KBM-7 (cell line): Measurements from ENCODE around the gene ST3GAL3.
"Not testable (repeated sequence)": the region's sequence is repeated elsewhere in the genome, so short reads cannot be mapped to it uniquely, and the experiment has no call there.

Experiments used
- DNase-seq: peaks from one replicate; pipeline ENCODE4 v3.0.0-alpha.2; 2015
- in situ Hi-C: fragments of 300-500 bp; cut with MboI; formaldehyde crosslinking; loops from 2 replicates; pipeline ENCODE4 v1.14.3; 2020; ENCODE audit warnings: low sequenced_read_pairs, low pct_unique_long_range_greater_than_20kb, mixed read lengths

The ST3GAL3 gene

DNA sequence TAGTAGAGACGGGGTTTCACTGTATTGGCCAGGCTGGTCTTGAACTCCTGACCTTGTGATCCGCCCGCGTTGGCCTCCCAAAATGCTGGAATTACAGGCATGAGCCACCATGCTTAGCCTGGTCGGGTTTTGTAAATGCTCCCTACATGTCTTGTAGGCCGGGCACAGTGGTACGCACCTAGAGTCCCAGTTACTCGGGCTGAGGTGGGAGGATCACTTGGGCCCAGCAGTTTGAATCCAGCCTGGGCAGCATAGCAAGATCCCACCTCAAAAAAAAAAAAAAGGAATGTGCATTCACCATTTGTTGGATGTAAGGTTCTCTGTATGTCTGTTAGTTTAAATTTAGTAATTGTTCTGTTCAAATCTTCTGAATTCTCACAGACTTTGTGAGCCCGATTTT, 95.8 kb downstream of the ST3GAL3 start:
- in situ Hi-C loops: no loop called here
- no peak for DNase-seq

DNA sequence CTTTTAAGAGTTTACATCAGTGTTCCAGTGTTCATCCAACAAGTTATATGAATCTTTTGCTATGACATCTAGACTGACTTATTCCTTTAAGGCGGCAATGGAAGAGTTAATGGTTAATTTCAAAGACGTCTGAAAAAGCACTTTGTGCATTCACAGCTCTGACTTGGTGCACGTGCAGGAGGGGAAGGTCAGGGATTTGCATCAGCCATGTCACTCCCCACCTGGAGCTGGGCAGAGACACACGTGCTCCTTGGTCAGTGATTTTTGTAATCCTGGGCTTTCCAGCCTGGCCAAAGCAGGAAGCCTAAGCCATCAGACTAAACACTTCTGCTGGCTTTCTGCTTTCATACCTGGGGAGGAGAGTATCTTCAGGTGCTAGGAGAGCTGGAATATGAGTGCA, 96.3 kb downstream of the ST3GAL3 start:
- in situ Hi-C loops: no loop called here
- no peak for DNase-seq

DNA sequence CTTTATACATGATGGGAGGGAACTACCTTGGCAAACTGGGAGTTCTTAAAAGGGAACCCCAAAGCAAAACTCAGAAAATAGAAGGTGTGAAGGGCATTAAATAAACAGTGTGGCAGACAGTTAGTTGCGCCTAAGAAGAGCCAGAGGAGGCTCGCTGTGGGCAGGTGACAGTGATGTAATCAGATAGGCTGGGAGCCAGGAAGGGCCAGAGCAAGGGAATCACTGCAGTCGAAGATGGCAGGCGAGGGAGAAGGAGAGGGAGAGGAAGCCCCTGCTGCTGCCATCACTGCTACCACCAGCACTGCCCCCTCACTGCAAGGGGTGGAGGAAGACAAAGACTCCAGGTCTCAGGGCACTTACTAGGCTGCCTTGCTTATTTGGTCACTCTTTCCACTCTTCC, 97.2 kb downstream of the ST3GAL3 start:
- in situ Hi-C loops: no loop called here
- DNase-seq: no peak

DNA sequence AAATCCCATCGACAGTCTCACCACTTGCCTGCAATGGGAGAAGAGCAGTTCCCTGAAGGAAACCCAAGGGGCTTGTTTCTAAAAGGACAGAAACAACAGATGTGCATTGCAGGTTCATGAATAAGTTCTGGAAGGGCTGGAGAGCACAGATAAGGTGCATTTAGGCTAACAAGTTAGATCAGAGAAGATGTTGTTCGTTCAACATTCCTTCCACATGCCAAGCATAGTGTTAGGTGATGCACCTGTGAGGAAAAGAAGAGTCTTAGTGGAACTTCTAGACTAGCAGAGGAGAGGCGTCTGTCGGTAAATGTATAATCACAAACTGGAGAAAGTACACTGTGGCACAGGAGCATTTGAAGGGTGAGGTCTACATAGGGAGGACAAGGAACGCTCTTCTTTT, 98.0 kb downstream of the ST3GAL3 start:
- in situ Hi-C loops: no loop called here
- no peak for DNase-seq

DNA sequence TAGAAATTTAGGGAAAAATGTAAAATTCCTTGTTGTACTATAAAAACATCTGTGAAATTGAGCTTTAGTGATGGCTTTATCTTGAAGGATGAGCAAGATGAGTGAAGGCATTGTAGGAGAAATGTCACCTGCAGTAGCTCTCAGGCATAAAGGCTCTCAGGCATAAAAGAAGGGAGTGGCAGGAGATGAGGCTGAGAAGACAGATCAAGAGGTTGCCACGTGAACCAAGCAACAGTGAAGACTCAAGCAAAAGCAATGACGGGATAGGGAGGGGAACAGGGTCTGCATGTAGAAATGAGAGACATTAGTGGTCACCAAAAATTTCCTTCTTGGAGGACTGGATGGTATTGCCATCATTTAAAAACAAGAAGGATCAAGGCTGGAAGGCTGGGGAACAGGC, 98.8 kb downstream of the ST3GAL3 start:
- DNase-seq: no peak
- in situ Hi-C loops: no loop called here

DNA sequence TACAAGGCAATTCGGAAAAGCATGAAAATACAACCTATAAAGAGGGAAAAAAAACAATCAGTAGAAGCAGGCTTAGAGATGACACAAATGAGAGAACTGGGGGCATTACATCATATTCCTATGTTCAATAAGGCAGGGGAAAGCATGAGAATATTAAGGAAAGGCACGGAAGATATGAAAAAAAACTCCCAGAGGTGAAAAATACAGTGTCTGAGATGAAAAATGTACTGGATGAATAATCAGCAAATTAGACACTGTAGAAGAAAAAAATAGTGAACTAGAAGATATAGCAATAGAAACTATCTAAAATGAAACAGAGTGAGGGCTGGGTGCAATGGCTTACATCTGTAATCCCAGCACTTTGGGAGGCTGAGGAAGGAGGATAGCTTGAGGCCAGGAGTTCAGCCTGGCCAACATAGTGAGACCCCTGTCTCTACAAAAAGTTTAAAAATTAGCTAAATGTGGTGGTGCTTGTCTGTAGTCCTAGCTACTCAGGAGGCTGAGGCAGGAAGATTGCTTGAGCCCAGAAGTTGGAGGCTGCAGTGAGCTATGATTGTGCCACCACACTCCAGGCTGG, 101.8 kb downstream of the ST3GAL3 start:
- no peak for DNase-seq
- in situ Hi-C loops: no loop called here

DNA sequence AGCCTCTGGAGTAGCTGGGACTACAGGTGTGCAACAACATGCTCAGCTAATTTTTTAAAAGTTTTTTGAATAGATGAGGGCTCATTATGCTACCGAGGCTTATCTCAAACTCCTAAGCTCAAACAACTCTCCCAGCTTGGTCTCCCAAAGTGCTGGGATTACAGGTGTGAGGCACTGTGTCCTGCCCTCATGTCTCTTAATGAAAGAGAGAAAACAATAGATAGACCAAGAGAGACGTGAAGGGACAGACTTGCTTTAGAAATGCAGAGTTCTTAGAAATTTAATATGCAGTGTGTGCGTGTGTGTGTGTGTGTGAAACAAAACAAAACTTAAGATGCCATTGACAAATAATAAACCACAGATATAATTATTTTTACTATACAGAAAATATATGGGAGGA, 105.2 kb downstream of the ST3GAL3 start:
- in situ Hi-C loops: no loop called here
- DNase-seq: no peak

DNA sequence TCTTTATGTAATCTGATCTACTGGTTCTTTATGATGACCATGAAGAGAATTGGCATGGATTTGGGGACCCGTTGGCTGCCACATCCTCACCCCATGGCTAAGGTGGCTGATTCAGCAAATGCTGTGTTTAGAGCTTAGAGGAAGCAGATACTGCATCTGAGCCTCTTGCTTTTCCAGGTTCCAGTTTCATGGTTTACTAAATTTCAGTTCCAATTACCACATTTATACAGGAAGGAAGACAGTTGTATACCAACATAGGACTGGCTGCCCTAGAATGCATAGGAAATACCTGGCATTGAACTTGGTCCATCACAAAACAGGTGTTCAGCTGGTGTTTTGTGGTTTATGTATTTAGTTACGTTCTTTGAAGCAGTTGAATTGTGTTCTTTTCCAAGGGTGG, 107.1 kb downstream of the ST3GAL3 start:
- no peak for DNase-seq
- in situ Hi-C loops: no loop called here

DNA sequence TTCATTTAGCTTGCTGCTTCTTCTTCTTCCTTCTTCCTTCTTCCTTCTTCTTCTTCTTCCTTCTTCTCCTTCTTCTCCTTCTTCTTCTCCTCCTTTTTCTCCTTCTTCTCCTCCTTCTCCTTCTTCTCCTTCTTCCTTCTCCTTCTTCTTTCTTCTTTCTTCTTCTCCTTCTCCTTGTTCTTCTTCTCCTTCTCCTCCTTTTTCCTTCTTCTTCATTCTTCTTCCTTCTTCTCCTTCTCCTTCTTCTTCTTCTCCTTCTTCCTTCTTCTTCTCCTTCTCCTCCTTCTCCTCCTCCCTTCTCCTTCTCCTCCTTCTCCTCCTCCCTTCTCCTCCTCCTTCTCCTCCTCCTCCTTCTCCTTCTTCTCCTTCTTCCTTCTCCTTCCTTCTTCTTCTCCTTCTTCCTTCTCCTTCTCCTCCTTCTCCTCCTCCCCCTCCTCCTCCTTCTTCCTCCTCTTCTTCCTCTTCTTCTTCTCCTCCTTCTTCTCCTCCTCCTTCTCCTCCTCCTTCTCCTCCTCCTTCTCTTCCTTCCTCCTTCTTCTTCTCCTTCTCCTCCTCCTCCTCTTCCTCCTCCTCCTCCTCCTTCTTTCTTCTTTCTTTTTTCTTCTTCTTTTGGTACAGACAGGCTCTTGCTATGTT, 110.1 kb downstream of the ST3GAL3 start:
- DNase-seq: no peak
- in situ Hi-C loops: no loop called here

DNA sequence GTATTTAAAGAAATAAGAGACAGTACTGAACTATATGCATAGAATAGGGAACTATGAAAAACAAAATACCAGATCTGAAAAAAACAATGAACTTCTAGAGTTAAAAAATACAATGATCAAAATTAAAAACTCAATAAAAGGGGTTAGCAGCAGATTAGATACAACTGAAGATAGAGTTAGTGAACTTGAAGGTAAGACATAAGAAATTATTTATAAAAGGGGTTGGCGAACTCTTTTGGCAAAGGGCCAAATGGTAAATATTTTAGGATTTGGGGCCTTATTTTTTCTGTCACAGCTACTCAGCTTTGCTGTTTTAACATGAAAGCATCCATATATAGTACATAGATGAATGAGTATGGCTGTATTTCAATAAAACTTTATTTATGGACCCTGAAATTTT, 111.4 kb downstream of the ST3GAL3 start:
- no peak for DNase-seq
- in situ Hi-C loops: no loop called here

DNA sequence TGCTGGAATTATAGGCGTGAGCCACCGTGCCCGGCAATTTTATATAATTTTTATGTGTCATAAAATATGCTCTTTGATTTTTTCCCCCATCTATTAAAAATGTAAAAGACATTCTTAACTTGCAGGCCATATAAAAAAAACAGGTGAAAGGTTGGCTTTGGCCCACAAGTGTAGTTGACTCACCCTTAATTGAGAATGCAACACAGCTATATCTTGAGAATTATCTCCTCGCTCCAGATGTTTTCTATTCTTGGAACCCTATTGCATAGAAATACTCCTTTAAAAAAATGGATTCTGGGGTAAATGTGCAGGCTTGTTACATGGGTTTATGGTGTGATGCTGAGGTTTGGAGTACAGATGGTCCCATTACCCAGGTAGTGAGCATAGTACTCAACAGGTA, 112.0 kb downstream of the ST3GAL3 start:
- DNase-seq: no peak
- in situ Hi-C loops: no loop called here

DNA sequence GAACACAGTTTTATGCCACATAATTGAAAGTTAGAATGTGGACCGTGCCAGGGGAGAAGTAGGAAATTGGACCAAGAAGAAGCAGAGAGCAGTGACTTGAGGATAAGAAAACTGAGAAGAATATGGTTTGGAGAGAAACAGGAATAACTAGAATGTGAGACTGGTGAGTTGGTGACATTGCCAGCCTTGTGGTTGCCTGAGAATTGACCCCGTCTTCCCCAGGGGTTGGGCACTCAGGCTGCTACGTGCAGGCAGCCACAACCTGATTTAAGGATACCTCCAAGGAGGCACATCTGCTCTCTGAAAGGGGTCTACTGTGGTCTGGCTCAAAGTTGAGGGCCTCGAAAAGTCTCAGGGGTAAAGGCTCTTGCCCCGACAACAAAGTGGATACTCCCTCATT, 114.1 kb downstream of the ST3GAL3 start:
- no peak for DNase-seq
- in situ Hi-C loops: no loop called here

DNA sequence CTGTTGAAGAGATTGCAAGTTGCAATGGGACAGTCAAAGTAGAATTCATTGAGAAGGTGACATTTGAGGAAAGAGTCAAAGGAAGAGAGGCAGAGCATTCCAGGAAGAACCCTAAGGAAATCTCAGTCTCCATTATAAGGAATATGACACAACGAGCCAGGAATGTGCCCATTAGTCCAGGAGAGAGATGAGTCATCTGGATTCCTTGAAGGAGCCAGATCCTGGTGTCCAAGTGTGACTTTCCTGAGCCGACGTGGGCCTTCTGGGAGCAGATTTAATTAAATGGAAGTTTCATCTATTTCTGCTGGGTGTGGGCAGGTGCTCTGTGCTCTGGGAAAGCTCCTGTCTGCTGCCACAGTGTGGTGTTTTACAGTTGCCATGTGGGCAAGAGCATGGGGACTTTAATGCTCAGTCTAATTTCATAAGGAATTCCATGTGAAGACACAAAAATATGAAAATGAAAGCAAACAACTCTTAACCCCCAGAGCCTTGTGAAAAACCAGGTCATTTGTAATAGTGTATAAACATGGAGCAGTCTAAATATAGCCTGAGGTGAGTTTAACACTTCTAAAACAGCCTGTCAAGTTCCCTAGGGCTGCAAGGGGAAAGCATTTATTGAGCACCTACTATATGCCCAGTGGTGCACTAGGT, 114.8 kb downstream of the ST3GAL3 start:
- in situ Hi-C loops: no loop called here
- DNase-seq: no peak

DNA sequence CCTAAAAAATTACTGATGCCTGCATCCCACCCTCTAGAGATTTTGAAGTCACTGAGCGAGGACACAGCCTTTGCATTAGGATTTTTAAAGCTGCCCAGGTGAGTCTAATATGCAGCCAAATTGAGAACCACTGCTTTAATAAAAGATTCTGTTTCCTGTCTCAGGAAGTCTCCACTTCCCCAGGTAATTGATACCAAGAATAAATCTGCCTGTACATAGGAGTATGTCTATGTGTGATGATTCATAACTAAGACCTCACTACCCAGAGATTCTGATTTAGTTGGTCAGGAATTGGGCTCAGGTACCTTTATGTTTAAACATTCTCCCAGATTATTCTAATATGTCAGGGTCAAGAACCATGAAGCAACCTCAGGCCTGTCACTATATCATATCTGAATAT, 117.5 kb downstream of the ST3GAL3 start:
- in situ Hi-C loops: no loop called here
- no peak for DNase-seq

DNA sequence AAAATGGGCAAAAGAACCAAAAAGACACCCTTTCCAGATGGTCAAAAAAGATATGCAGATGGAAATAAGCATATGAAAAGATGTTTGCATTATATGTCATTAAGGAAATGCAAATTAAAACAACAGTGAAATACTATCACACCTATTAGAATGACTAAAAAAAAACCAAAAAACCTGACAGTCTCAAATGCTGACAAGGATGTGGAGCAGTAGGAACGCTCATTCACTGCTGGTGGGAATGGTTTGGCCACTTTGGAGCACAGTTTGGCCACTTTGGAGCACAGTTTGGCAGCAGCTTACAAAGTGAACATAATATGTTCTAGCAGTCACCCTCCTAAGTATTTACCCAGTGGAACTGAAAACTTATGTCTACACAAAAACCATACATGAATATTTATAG, 121.2 kb downstream of the ST3GAL3 start:
- DNase-seq: no peak
- in situ Hi-C loops: no loop called here

DNA sequence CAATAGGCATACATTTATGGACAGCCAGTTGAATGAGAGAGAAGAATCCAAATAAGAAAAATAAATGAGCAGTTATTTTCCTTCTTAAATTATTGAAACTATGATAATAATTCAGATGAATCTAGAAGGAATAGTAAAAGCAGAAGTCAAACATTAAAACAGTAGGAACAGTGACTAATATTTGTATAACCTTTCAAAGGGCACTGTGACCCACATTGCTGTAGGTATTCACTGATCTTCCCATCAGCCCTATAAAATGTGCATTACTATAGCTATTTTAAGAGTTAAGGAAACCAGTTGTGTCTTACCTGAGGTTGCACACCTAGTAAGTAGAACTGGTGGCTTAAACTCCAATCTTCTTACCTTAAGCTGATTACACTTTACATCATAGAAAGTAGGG, 123.5 kb downstream of the ST3GAL3 start:
- in situ Hi-C loops: no loop called here
- no peak for DNase-seq

DNA sequence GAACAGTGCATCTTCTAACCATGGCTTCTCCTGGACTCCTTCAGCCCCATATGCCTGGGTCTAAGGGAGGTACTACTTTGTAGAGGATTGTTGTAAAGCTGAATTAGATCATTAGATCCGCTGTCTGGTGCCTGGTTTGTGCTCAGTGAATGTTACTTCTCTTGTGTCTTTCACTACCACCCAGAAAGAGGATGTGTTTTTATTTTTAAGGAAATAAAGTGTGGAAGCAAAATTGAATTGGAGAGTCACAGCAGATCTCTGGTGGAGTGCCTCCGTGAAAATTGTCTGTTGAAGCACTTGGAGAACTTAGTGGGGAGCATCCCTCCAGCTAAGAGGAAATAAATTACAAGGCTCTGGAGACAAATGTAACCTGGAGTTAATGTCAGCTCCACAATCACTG, 124.5 kb downstream of the ST3GAL3 start:
- in situ Hi-C loops: no loop called here
- DNase-seq: no peak

DNA sequence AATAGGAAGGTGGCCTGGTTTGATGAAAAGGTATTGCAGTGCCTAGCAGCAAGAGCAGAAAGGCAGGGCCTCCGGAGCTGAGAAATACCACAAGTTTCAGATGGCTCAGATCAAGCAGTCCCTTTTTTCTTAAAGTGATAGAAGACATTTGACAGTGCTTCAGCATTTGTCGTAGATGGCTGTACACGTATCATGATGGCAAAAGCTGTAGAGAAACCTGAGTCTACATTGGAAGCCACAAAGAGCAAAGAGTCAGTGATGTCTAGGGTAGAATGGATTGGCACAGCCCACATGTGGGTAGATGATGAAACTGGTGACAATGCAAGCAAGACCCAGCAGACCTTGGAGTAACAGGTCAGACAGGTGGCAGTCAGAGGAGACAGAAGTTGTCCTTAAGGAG, 124.9 kb downstream of the ST3GAL3 start:
- in situ Hi-C loops: no loop called here
- no peak for DNase-seq

DNA sequence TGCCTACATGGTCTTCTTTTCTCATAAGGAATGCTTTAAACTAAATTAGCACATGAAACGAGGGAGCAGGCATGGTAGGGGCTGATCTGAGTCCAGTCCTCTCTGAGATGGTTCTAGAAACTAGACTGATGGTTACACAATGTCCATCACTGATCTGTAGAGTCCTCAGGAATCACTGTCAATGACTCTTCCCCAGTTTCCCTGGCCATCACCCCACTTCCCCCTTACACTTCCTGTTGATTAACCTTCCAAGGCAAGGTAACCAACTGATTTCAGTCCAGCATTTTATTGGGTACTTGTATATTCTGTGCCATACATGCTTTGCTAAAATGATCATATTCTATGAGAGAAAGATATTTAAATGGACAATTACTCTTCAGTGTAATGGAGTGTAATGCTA, 125.7 kb downstream of the ST3GAL3 start:
- in situ Hi-C loops: no loop called here

DNA sequence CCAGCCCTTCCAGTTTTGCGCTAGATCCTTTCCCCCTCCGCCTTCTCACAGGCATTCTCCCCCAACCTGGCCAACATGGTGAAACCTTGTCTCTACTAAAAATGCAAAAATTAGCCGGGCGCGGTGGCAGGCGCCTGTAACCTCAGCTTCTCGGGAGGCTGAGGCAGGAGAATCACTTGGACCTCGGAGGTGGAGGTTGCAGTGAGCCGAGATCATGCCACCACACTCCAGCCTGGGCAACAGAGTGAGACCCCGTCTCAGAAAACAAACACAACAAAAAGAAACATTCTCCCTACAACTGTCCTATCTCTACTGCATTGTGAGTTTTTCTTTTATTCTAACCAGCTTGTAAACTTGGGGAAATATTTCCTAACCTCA, 126.6 kb downstream of the ST3GAL3 start:
- in situ Hi-C loops, DNase-seq: not testable (repeated sequence)

More for the DNA sequence above, 125.7 kb downstream of the ST3GAL3 start:
- DNase-seq: no peak
